BE2C (cell line): ENCODE results near the gene ZDHHC12.

Experiments used
- DNase-seq: peaks from one replicate; pipeline ENCODE4 v3.0.0-alpha.2; 2020
- H3K27me3 ChIP-seq: fragments of 250-450 bp; sonication (Bioruptor Pico); 2 replicates; pipeline ENCODE4 v1.5.1; 2020; ENCODE audit warnings: mild to moderate bottlenecking
- H3K36me3 ChIP-seq: fragments of 250-450 bp; sonication (Bioruptor Pico); 2 replicates; pipeline ENCODE4 v1.5.1; 2020; ENCODE audit warnings: mild to moderate bottlenecking
- H3K4me1 ChIP-seq: fragments of 250-450 bp; sonication (Bioruptor Pico); 2 replicates; pipeline ENCODE4 v1.5.1; 2020
- H3K4me3 ChIP-seq: 2 replicates; pipeline ENCODE4 v1.5.1; 2011; ENCODE audit warnings: low read depth, low read length
- H3K9me3 ChIP-seq: fragments of 250-450 bp; sonication (Bioruptor Pico); 2 replicates; pipeline ENCODE4 v1.5.1; 2020
- TF ChIP-seq, protein P1 (sequence below): IDR thresholded peaks from 2 replicates; pipeline ENCODE4 v1.5.1; 2012; ENCODE audit warnings: mild to moderate bottlenecking, low read depth, low read length

Gene ZDHHC12

GRCh38 chr9:128685636-128686489, 38.1 kb downstream of the ZDHHC12 start:
- TF ChIP-seq, protein P1, sequence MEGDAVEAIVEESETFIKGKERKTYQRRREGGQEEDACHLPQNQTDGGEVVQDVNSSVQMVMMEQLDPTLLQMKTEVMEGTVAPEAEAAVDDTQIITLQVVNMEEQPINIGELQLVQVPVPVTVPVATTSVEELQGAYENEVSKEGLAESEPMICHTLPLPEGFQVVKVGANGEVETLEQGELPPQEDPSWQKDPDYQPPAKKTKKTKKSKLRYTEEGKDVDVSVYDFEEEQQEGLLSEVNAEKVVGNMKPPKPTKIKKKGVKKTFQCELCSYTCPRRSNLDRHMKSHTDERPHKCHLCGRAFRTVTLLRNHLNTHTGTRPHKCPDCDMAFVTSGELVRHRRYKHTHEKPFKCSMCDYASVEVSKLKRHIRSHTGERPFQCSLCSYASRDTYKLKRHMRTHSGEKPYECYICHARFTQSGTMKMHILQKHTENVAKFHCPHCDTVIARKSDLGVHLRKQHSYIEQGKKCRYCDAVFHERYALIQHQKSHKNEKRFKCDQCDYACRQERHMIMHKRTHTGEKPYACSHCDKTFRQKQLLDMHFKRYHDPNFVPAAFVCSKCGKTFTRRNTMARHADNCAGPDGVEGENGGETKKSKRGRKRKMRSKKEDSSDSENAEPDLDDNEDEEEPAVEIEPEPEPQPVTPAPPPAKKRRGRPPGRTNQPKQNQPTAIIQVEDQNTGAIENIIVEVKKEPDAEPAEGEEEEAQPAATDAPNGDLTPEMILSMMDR: no peak
- Histone ChIP-seq H3K36me3 (peaks cover 9% of the 10 kb centered on the region), H3K27me3 (no peaks in the 10 kb centered on the region), H3K9me3 (no peaks in the 10 kb centered on the region), H3K4me1 (peaks cover 4% of the 10 kb centered on the region), H3K4me3 (no peak overlapping the region)
- DNase-seq: no peak

DNA sequence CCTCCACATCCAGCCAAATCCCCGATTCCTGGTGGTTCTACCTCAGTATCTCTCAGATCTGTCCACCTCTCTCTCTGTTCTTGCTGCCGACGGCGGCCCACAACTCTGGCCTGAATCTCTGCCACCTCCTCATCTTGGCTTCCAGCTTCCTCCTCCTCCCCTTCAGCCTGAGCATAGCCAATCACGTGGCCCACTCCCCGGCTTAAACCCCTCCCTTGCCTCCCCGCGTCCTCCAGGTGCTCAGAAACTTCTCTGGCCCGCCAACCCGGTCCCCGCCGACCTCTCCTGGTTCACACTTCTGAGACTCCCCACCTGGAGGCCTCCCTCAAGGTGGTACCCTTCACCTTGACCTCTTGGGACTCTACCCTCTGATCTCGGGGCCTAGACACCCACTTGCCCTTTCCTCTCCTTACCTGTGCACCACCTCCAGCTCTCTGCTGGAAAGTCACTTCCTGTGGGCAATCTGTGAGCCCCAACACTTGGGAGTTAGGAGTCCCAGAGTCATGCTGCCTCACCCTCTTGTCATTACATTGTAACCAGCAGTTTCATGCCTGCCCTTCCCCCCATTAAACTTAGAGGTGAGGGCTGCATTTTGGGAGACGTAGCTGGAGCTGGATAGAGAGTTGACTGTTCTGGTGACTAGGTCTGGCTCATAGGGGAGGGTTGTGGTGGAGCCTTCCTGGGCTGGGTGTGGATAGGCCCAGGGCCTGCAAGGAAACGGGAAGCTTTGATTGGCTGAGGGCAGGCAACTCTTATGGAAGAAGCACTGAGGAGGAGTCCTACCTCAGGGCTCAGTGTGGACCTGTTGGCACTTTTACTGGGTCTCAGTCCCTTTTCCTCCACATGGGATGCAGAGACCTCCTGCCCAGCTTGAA, 39.4 kb downstream of the ZDHHC12 start:
- peak; percentile 57 for DNase-seq
- H3K27me3 ChIP-seq: no peaks in the 10 kb centered on the region
- H3K9me3 ChIP-seq: no peaks in the 10 kb centered on the region
- TF ChIP-seq, protein P1: no peak
- peaks cover 4% of the 10 kb centered on the region for H3K4me1 ChIP-seq
- no peaks in the 10 kb centered on the region; the same call in 1 of the 2 replicates for H3K36me3 ChIP-seq
- H3K4me3 ChIP-seq: peak overlapping the region; percentile 66

DNA sequence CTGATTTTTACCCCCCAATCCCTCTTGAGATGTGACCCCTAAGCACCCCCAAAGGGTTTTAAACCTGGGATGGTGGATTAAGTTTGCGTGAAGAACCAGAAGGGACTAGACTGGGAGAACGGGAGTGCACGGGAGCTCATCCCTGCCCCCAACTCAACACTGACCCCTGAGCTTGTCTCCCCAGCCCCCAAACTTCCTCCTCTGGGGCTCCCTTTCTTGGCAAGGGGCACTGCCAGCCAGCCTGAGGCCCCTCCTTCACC, 39.9 kb downstream of the ZDHHC12 start:
- TF ChIP-seq, protein P1: no peak
- Histone ChIP-seq H3K27me3 (no peaks in the 10 kb centered on the region), H3K36me3 (no peaks in the 10 kb centered on the region), H3K4me1 (peaks cover 4% of the 10 kb centered on the region), H3K4me3 (peak overlapping the region; percentile 66), H3K9me3 (no peaks in the 10 kb centered on the region)
- DNase-seq: no peak

DNA sequence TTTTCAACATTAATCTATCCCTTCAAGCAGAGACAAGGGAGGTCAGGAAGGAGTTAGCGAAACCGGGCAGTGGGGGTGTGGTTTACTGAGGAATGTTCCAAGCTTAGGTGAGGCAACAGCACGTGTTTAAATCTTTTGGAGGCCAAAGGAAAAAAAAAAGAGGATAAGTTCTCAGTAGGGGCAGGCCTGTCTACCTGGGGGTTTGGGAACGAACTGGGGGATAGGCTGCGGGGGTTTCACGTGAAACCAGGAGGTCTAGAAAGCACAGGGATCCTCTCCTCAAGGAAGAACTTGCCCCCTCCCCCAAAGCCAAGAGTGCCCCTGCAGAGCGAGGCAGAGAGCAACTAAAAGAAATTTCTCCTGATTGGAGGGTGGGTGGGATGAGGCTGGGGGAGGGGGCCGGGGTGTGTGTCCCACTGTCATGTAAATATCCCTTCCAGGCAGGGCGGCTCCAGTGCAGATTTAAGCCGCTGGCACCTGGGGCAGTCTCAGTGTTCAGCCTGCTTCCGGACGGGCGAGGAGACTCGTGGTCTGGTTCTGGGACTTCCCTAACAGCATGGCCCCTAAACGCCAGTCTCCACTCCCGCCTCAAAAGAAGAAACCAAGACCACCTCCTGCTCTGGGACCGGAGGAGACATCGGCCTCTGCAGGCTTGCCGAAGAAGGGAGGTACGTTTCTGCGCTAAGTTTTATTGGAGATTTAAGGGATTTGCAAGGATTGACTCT, 40.4 kb downstream of the ZDHHC12 start:
- peaks cover 4% of the 10 kb centered on the region for H3K4me1 ChIP-seq
- peak; percentile 39 for DNase-seq
- H3K4me3 ChIP-seq: peak overlapping the region; percentile 66
- no peaks in the 10 kb centered on the region for H3K27me3 ChIP-seq
- no peaks in the 10 kb centered on the region for H3K36me3 ChIP-seq
- TF ChIP-seq, protein P1: no peak
- H3K9me3 ChIP-seq: no peaks in the 10 kb centered on the region

DNA sequence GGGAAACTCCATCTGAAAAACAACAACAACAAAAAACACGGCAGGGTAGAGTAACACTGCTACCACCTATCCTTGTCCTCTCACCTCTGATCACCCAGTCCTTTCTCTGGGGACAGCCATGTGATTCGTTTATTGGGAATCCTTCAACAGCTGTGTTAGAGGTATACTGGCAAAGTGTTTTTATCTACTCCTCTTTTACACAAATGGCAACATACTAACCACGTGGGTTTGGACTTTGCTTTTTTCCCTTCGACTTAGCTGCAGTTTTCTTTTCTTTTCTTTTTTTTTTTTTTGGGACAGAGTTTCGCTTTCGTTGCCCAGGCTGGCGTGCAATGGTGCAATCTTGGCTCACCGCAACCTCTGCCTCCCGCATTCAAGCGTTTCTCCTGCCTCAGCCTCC, 46.1 kb downstream of the ZDHHC12 start:
- no peaks in the 10 kb centered on the region for H3K9me3 ChIP-seq
- TF ChIP-seq, protein P1: no peak
- no peak overlapping the region for H3K4me3 ChIP-seq
- no peaks in the 10 kb centered on the region for H3K4me1 ChIP-seq
- H3K27me3 ChIP-seq: no peaks in the 10 kb centered on the region
- DNase-seq: no peak
- no peaks in the 10 kb centered on the region for H3K36me3 ChIP-seq
